HCT116 (cell line): ENCODE data around the gene PGA4. TPM values are rescaled to one million over a fixed set of nuclear protein-coding genes. Genes with fewer than 3 reads are reported as not detected.

ENCODE experiments used
- ATAC-seq: fragments of 200-7000 bp; cut with Tn5 transposase; 2 replicates; pipeline ENCODE4 v1.9.1; 2020; ENCODE audit warnings: mild to moderate bottlenecking, moderate library complexity
- BruUV-seq: library from RNA; stranded (reverse); fragments of 400-500 nt; replicated peaks from 2 replicates; lab custom pipeline; 2021; lab: Mats Ljungman, UMichigan
- CTCF ChIA-PET: fragments of 300-600 bp; sonication (Branson Sonifier 250); formaldehyde crosslinking; loops from one replicate; lab custom pipeline; 2021; ENCODE audit warnings: antibody characterized with exemption; lab: Charles Lee
- POLR2A ChIA-PET: fragments of 300-600, 350-600 bp; sonication (Branson Sonifier 250); formaldehyde crosslinking; loops from one replicate; lab custom pipeline; 2021; ENCODE audit warnings: antibody characterized with exemption; lab: Charles Lee
- RAD21 ChIA-PET, 2 experiments: fragments of 300-600 bp; sonication (Branson Sonifier 250); formaldehyde crosslinking; loops; one replicate each; lab custom pipeline; 2023; ENCODE audit warnings: low total read pairs in 2 of 2; ENCODE audit not compliant: uncharacterized antibody in 2 of 2, unreplicated experiment in 2 of 2, low non-redundant PET in 1 of 2; lab: Charles Lee
- DNase-seq: peaks from one replicate; pipeline ENCODE4 v3.0.0-alpha.2; 2010; ENCODE audit warnings: low read depth, low spot score
- H2AFZ ChIP-seq: fragments of 200-600 bp; shearing (Covaris generic), sonication (generic); 2 replicates; pipeline ENCODE4 v1.6.1; 2017; ENCODE audit warnings: low read depth, mixed run types, mixed read lengths, antibody characterized with exemption, low read length; ENCODE audit not compliant: poor library complexity, severe bottlenecking
- H3K27ac ChIP-seq: 2 replicates; pipeline ENCODE4 v1.5.1; 2012; ENCODE audit warnings: low read depth, low read length
- H3K27me3 ChIP-seq: fragments of 200-600 bp; sonication (generic); 2 replicates; pipeline ENCODE4 v1.6.1; 2016; ENCODE audit warnings: mixed run types, low read length, mixed read lengths; ENCODE audit not compliant: insufficient read depth
- H3K36me3 ChIP-seq, 2 experiments: fragments of 200-500 bp in 1 of 2; fragments of 200-600 bp in 1 of 2; sonication (Bioruptor generic) in 1 of 2; sonication (generic) in 1 of 2; 2 replicates each; pipeline versions ENCODE4 v1.5.1 to v1.6.1; 2014 to 2016; ENCODE audit warnings: low read length in 2 of 2, inconsistent platforms in 1 of 2, mixed read lengths in 1 of 2, mixed run types in 1 of 2; ENCODE audit not compliant: insufficient read depth in 2 of 2, control insufficient read depth in 1 of 2
- H3K4me1 ChIP-seq, 2 experiments: fragments of 200-600 bp in 1 of 2; sonication (generic) in 1 of 2; 2 replicates each; pipeline versions ENCODE4 v1.5.1 to v1.6.1; 2012 to 2017; ENCODE audit warnings: low read length in 2 of 2, inconsistent platforms in 1 of 2, mild to moderate bottlenecking in 1 of 2, mixed read lengths in 1 of 2, mixed run types in 1 of 2, moderate library complexity in 1 of 2; ENCODE audit not compliant: insufficient read depth in 2 of 2, control insufficient read depth in 1 of 2
- H3K4me2 ChIP-seq: fragments of 200-600 bp; sonication (generic); 2 replicates; pipeline ENCODE4 v1.6.1; 2017; ENCODE audit warnings: mixed run types, low read length, mixed read lengths
- H3K4me3 ChIP-seq, 2 experiments: fragments of 200-600 bp in 1 of 2; sonication (generic) in 1 of 2; replicated peaks in 1 of 2; 2 replicates each; pipeline ENCODE4 v1.5.1; 2011 to 2016; ENCODE audit warnings: low read length in 2 of 2, control low read depth in 1 of 2, low read depth in 1 of 2, mild to moderate bottlenecking in 1 of 2, mixed read lengths in 1 of 2, mixed run types in 1 of 2
- H3K79me2 ChIP-seq: fragments of 200-600 bp; sonication (generic); 2 replicates; pipeline ENCODE4 v1.6.1; 2017; ENCODE audit warnings: mild to moderate bottlenecking, mixed run types, low read length, moderate library complexity, mixed read lengths; ENCODE audit not compliant: insufficient read depth
- H3K9ac ChIP-seq: fragments of 200-600 bp; sonication (generic); 2 replicates; pipeline ENCODE4 v1.6.1; 2016; ENCODE audit warnings: low read length, mixed read lengths
- H3K9me2 ChIP-seq: fragments of 200-600 bp; sonication (generic), shearing (Covaris generic); 2 replicates; pipeline ENCODE4 v1.6.1; 2017; ENCODE audit warnings: mixed run types, mild to moderate bottlenecking, moderate library complexity; ENCODE audit not compliant: insufficient read depth
- H3K9me3 ChIP-seq, 2 experiments: fragments of 200-500 bp in 1 of 2; fragments of 200-600 bp in 1 of 2; sonication (Bioruptor generic) in 1 of 2; sonication (generic) in 1 of 2; 2 replicates each; pipeline ENCODE4 v1.6.1; 2014 to 2017; ENCODE audit warnings: low read length in 2 of 2, mixed read lengths in 2 of 2, inconsistent platforms in 1 of 2, low read depth in 1 of 2, mild to moderate bottlenecking in 1 of 2, mixed run types in 1 of 2, moderate library complexity in 1 of 2; ENCODE audit not compliant: control insufficient read depth in 1 of 2, insufficient read depth in 1 of 2
- H4K20me1 ChIP-seq: fragments of 200-600 bp; sonication (generic), shearing (Covaris generic); 2 replicates; pipeline ENCODE4 v1.6.1; 2017; ENCODE audit warnings: mixed run types, mild to moderate bottlenecking, moderate library complexity; ENCODE audit not compliant: insufficient read depth
- CBX3 ChIP-seq: IDR thresholded peaks from 2 replicates; pipeline ENCODE4 v1.6.1; 2012; ENCODE audit warnings: low read depth
- CEBPB ChIP-seq: IDR thresholded peaks from 2 replicates; pipeline ENCODE4 v1.6.1; 2012; ENCODE audit warnings: low read depth
- EGR1 ChIP-seq: IDR thresholded peaks from 2 replicates; pipeline ENCODE4 v1.6.1; 2012; ENCODE audit warnings: low read depth
- EZH2phosphoT487 ChIP-seq: fragments of 200-600 bp; IDR thresholded peaks from 2 replicates; pipeline ENCODE4 v1.6.1; 2018; ENCODE audit warnings: antibody characterized with exemption, borderline replicate concordance
- FOSL1 ChIP-seq: IDR thresholded peaks from 2 replicates; pipeline ENCODE4 v1.6.1; 2012; ENCODE audit warnings: low read depth
- POLR2A ChIP-seq: IDR thresholded peaks from 2 replicates; pipeline ENCODE4 v1.7.0; 2011; ENCODE audit warnings: borderline replicate concordance; ENCODE audit not compliant: insufficient read depth, insufficient read length; ENCODE audit errors: extremely low read depth
- SIN3A ChIP-seq: IDR thresholded peaks from 2 replicates; pipeline ENCODE4 v1.6.1; 2012; ENCODE audit warnings: low read depth
- SP1 ChIP-seq: IDR thresholded peaks from 2 replicates; pipeline ENCODE4 v1.6.1; 2012; ENCODE audit warnings: low read depth
- SRF ChIP-seq: IDR thresholded peaks from 2 replicates; pipeline ENCODE4 v1.6.1; 2012; ENCODE audit warnings: low read depth
- YY1 ChIP-seq: IDR thresholded peaks from 2 replicates; pipeline ENCODE4 v1.6.1; 2011; ENCODE audit warnings: low read length, low read depth, moderate library complexity, mild to moderate bottlenecking; ENCODE audit not compliant: insufficient replicate concordance; ENCODE audit errors: extremely low read depth
- ZFX ChIP-seq: fragments of 450-650 bp; IDR thresholded peaks from 2 replicates; pipeline ENCODE4 v1.6.1; 2017
- ZNF274 ChIP-seq: fragments of 200-500 bp; sonication (Bioruptor generic); IDR thresholded peaks from 2 replicates; pipeline ENCODE4 v1.6.1; 2014; ENCODE audit warnings: mild to moderate bottlenecking, low read depth, low read length, inconsistent platforms
- intact Hi-C: fragments of 100-400 bp; cut with micrococcal nuclease; formaldehyde crosslinking; loops from 2 replicates; pipeline ENCODE4 v1.10.0; 2022
- total RNA-seq: library from RNA; stranded (reverse); gene quantifications from one replicate; pipeline ENCODE4 v1.2.1, GENCODE V29; 2021; ENCODE audit not compliant: unreplicated experiment
- TF ChIP-seq, protein P1 (sequence below): IDR thresholded peaks from 2 replicates; pipeline ENCODE4 v1.6.1; 2012
- TF ChIP-seq, protein P2 (sequence below): IDR thresholded peaks from 2 replicates; pipeline ENCODE4 v1.6.1; 2011; ENCODE audit warnings: mild to moderate bottlenecking, low read length, moderate library complexity; ENCODE audit not compliant: insufficient replicate concordance; ENCODE audit errors: extremely low read depth
- TF ChIP-seq, protein P3 (sequence below): IDR thresholded peaks from 2 replicates; pipeline ENCODE4 v1.6.1; 2012

Gene PGA4
- total RNA-seq, 1 experiment from 2014 or later, result not detected

DNA sequence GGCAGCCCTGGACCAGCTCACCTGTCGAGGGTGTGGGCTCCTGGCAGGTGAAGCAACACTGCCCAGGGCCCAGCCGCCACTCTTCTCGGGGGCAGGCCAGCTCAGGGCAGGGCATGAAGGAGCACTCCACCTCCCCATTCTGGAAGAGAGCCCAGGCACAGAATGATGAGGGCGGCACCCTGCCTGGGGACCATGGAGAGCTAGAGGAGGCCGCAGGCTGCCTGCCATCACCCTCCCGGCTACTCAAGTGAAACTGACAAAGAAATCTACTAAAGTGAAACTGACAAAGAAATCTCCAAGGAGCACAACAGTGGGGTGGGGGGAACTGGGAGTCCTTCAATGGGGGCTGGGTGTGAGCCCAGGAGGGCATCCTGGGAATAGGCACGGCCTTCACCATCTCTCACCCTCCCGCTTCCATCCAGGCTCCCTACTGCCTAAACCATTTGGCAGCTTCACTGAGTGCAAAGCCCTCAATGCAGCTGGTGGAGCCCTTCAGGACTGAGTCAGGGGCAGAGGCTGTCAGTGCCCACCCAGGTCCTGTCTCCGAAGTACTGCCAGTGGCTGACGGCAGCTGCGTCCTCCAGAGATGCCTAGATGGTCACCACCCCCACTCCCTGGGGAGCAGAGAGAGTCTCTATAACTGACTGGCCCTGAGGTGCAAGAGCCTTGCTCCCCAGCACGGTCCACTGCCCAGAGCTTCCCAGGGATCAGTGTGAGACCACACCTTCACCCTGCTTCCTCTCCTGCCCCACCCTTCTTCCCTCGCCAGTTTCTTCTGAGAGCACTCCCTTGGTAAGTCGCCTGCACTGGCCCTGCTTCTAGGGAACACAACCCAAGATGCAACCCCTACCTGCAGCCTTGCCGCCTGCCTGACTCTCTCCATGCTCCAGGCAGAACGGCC is 51.3 kb downstream of the PGA4 start:
- ATAC-seq (no peak), DNase-seq (no peak)
- Histone ChIP-seq H3K4me1 (no peaks in the 10 kb centered on the region), H3K36me3 (no peaks in the 10 kb centered on the region), H3K4me2 (no peak overlapping the region), H3K79me2 (no peaks in the 10 kb centered on the region), H4K20me1 (no peaks in the 10 kb centered on the region), H2AFZ (no peak overlapping the region), H3K9me3 (no peaks in the 10 kb centered on the region)
- intact Hi-C loops, result no loop called here
- POLR2A ChIA-PET, result no interaction called here
- CTCF ChIA-PET, result no interaction called here
- RAD21 ChIA-PET, result no interaction called here
- no TSS peak for BruUV-seq
- TF ChIP-seq, protein P1, sequence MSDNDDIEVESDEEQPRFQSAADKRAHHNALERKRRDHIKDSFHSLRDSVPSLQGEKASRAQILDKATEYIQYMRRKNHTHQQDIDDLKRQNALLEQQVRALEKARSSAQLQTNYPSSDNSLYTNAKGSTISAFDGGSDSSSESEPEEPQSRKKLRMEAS, result no peak
- TF ChIP-seq EZH2phosphoT487 (no peak), SP1 (no peak), YY1 (no peak), FOSL1 (no peak), CBX3 (no peak), SRF (no peak)
- TF ChIP-seq, all 23 proteins: peak for 0
- Histone ChIP-seq H3K27me3 (no peaks in the 10 kb centered on the region), H3K4me3 (no peak overlapping the region), H3K9ac (no peak overlapping the region), H3K27ac (no peak overlapping the region), H3K9me2 (no peaks in the 10 kb centered on the region)

DNA sequence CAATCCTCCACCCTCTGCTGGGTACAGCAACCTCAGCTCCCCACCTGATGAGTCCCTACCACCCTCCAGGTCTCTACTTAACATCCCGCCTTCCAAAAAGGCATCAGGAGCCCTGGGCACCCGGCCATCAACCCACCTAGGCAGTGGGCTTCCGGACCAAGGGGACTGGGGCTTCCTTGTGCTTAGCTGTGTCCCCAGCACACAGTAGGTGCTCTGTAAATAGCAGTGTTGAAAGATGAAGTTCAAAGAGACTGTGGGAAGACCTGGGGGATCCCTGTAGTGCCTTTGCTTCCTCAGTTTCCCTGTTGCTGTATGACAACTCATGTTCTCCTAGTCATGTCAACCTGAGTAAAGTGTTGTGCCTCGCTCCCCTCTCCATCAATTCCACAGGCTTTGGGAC is 51.9 kb downstream of the PGA4 start:
- no TSS peak for BruUV-seq
- Histone ChIP-seq H2AFZ (no peak overlapping the region), H3K4me3 (no peak overlapping the region), H3K27ac (no peak overlapping the region), H3K9me3 (no peaks in the 10 kb centered on the region), H3K4me2 (no peak overlapping the region), H3K79me2 (no peaks in the 10 kb centered on the region), H3K9ac (no peak overlapping the region), H3K27me3 (no peaks in the 10 kb centered on the region), H3K9me2 (no peaks in the 10 kb centered on the region), H4K20me1 (no peaks in the 10 kb centered on the region), H3K4me1 (no peaks in the 10 kb centered on the region), H3K36me3 (no peaks in the 10 kb centered on the region)
- ChIA-PET POLR2A (no interaction called here), CTCF (no interaction called here), RAD21 (no interaction called here)
- intact Hi-C loops, result no loop called here
- DNase-seq (no peak), ATAC-seq (no peak)
- no peak for TF ChIP-seq YY1
- TF ChIP-seq, protein P2, sequence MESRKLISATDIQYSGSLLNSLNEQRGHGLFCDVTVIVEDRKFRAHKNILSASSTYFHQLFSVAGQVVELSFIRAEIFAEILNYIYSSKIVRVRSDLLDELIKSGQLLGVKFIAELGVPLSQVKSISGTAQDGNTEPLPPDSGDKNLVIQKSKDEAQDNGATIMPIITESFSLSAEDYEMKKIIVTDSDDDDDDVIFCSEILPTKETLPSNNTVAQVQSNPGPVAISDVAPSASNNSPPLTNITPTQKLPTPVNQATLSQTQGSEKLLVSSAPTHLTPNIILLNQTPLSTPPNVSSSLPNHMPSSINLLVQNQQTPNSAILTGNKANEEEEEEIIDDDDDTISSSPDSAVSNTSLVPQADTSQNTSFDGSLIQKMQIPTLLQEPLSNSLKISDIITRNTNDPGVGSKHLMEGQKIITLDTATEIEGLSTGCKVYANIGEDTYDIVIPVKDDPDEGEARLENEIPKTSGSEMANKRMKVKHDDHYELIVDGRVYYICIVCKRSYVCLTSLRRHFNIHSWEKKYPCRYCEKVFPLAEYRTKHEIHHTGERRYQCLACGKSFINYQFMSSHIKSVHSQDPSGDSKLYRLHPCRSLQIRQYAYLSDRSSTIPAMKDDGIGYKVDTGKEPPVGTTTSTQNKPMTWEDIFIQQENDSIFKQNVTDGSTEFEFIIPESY, result no peak
- TF ChIP-seq POLR2A, result no peak
- no peak for TF ChIP-seq ZFX
- no peak for TF ChIP-seq EGR1
- TF ChIP-seq ZNF274, result no peak
- TF ChIP-seq SIN3A, result no peak
- no peak for TF ChIP-seq CEBPB
- TF ChIP-seq, protein P3, sequence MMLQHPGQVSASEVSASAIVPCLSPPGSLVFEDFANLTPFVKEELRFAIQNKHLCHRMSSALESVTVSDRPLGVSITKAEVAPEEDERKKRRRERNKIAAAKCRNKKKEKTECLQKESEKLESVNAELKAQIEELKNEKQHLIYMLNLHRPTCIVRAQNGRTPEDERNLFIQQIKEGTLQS, result no peak
